ENCODE data around the gene NPAS2. TPM values are rescaled to one million over a fixed set of nuclear protein-coding genes. Genes with fewer than 3 reads are reported as not detected.

The NPAS2 gene
- total and polyA plus RNA-seq, 2 donors from 2014 or later, result 8.4 to 44.5 TPM

GRCh38 chr2:100831158-100831750 lies 11.3 kb downstream of the NPAS2 start:
- no peak overlapping the region for H3K9ac ChIP-seq (ENCODE audit: low read length in 3 of 3)
- no peak overlapping the region for H3K4me3 ChIP-seq (ENCODE audit: low read length in 3 of 3)
- H3K9me3 ChIP-seq (ENCODE audit: control insufficient read depth in 2 of 3, insufficient read depth in 1 of 3, low read length in 3 of 3), result no peaks in the 10 kb centered on the region
- TF ChIP-seq CTCF (IDR thresholded peaks at IDR 0.05; ENCODE audit: borderline replicate concordance, extremely low read depth, insufficient read depth), result no peak
- FAIRE-seq (no peak), DNase-seq (peak in 2 of 5 donors; percentile 53 to 79)
- H3K4me1 ChIP-seq (ENCODE audit: control insufficient read depth in 2 of 3, insufficient read depth in 2 of 3, low read depth in 1 of 3, low read length in 3 of 3), result peaks cover 0 to 10% (median 0%) of the 10 kb centered on the region in 3 donors
- no peaks in the 10 kb centered on the region for H3K27me3 ChIP-seq (ENCODE audit: control insufficient read depth, insufficient read depth, low read length)
- no peak overlapping the region for H3K27ac ChIP-seq (ENCODE audit: low read depth in 2 of 2, low read length in 2 of 2)
- intact Hi-C loops (cut with DNase I), result no loop called here
- no peaks in the 10 kb centered on the region for H3K36me3 ChIP-seq (ENCODE audit: control insufficient read depth in 2 of 3, insufficient read depth in 3 of 3, low read length in 3 of 3)

GRCh38 chr2:100831831-100832230 lies 11.9 kb downstream of the NPAS2 start:
- intact Hi-C loops (cut with DNase I), result no loop called here
- TF ChIP-seq CTCF (IDR thresholded peaks at IDR 0.05; ENCODE audit: borderline replicate concordance, extremely low read depth, insufficient read depth), result no peak
- FAIRE-seq, result no peak
- Histone ChIP-seq H3K4me3 (ENCODE audit: low read length in 3 of 3) (no peak overlapping the region), H3K36me3 (ENCODE audit: control insufficient read depth in 2 of 3, insufficient read depth in 3 of 3, low read length in 3 of 3) (no peaks in the 10 kb centered on the region), H3K27me3 (ENCODE audit: control insufficient read depth, insufficient read depth, low read length) (no peaks in the 10 kb centered on the region), H3K9ac (ENCODE audit: low read length in 3 of 3) (no peak overlapping the region), H3K9me3 (ENCODE audit: control insufficient read depth in 2 of 3, insufficient read depth in 1 of 3, low read length in 3 of 3) (no peaks in the 10 kb centered on the region), H3K27ac (ENCODE audit: low read depth in 2 of 2, low read length in 2 of 2) (no peak overlapping the region), H3K4me1 (ENCODE audit: control insufficient read depth in 2 of 3, insufficient read depth in 2 of 3, low read depth in 1 of 3, low read length in 3 of 3) (peaks cover 0 to 10% (median 0%) of the 10 kb centered on the region in 3 donors)
- no peak for DNase-seq

GRCh38 chr2:100832885-100833284 lies 12.9 kb downstream of the NPAS2 start:
- FAIRE-seq (no peak), DNase-seq (no peak)
- intact Hi-C loops (cut with DNase I), result no loop called here
- Histone ChIP-seq H3K9me3 (ENCODE audit: control insufficient read depth in 2 of 3, insufficient read depth in 1 of 3, low read length in 3 of 3) (no peaks in the 10 kb centered on the region), H3K36me3 (ENCODE audit: control insufficient read depth in 2 of 3, insufficient read depth in 3 of 3, low read length in 3 of 3) (no peaks in the 10 kb centered on the region), H3K9ac (ENCODE audit: low read length in 3 of 3) (no peak overlapping the region), H3K4me1 (ENCODE audit: control insufficient read depth in 2 of 3, insufficient read depth in 2 of 3, low read depth in 1 of 3, low read length in 3 of 3) (peaks cover 0 to 10% (median 0%) of the 10 kb centered on the region in 3 donors), H3K27ac (ENCODE audit: low read depth in 2 of 2, low read length in 2 of 2) (no peak overlapping the region), H3K4me3 (ENCODE audit: low read length in 3 of 3) (no peak overlapping the region), H3K27me3 (ENCODE audit: control insufficient read depth, insufficient read depth, low read length) (no peaks in the 10 kb centered on the region)
- no peak for TF ChIP-seq CTCF (IDR thresholded peaks at IDR 0.05; ENCODE audit: borderline replicate concordance, extremely low read depth, insufficient read depth)

GRCh38 chr2:100833331-100833730 lies 13.4 kb downstream of the NPAS2 start:
- Histone ChIP-seq H3K27ac (ENCODE audit: low read depth in 2 of 2, low read length in 2 of 2) (no peak overlapping the region), H3K36me3 (ENCODE audit: control insufficient read depth in 2 of 3, insufficient read depth in 3 of 3, low read length in 3 of 3) (no peaks in the 10 kb centered on the region), H3K27me3 (ENCODE audit: control insufficient read depth, insufficient read depth, low read length) (no peaks in the 10 kb centered on the region), H3K9me3 (ENCODE audit: control insufficient read depth in 2 of 3, insufficient read depth in 1 of 3, low read length in 3 of 3) (no peaks in the 10 kb centered on the region), H3K9ac (ENCODE audit: low read length in 3 of 3) (no peak overlapping the region), H3K4me1 (ENCODE audit: control insufficient read depth in 2 of 3, insufficient read depth in 2 of 3, low read depth in 1 of 3, low read length in 3 of 3) (peaks cover 0 to 10% (median 0%) of the 10 kb centered on the region in 3 donors), H3K4me3 (ENCODE audit: low read length in 3 of 3) (no peak overlapping the region)
- DNase-seq, result peak in 1 of 5 donors; percentile 76
- no peak for TF ChIP-seq CTCF (IDR thresholded peaks at IDR 0.05; ENCODE audit: borderline replicate concordance, extremely low read depth, insufficient read depth)
- intact Hi-C loops (cut with DNase I), result no loop called here
- no peak for FAIRE-seq
